NCI-H1417 treated with DMSO at 0.1 percent for 48 hours (cell line): ENCODE data around the gene VAMP2.

Experiments
- DNase-seq: peaks from one replicate; lab custom pipeline; 2025; lab: John Stamatoyannopoulos, UW

The VAMP2 gene

GRCh38 chr17:8122924-8123694 lies 39.6 kb downstream of the VAMP2 start:
- DNase-seq, result no peak

GRCh38 chr17:8122422-8122923 lies 40.3 kb downstream of the VAMP2 start:
- no peak for DNase-seq

GRCh38 chr17:8121681-8122421 lies 40.9 kb downstream of the VAMP2 start:
- DNase-seq, result no peak

GRCh38 chr17:8121407-8121680 lies 41.4 kb downstream of the VAMP2 start:
- DNase-seq, result no peak

GRCh38 chr17:8120520-8121406 lies 42.0 kb downstream of the VAMP2 start:
- no peak for DNase-seq

- DNase-seq, result peak; percentile 39
Measured at GRCh38 chr17:8119581-8120519, 42.9 kb downstream of the VAMP2 start.

- DNase-seq, result no peak
Measured at GRCh38 chr17:8118769-8119580, 43.8 kb downstream of the VAMP2 start.

- no peak for DNase-seq
Measured at GRCh38 chr17:8117980-8118768, 44.6 kb downstream of the VAMP2 start, which contains the start of gene ALOXE3. ALOXE3 (minus strand) TSS chr17:8118514; CDS start chr17:8117990, 524 bp downstream.

- no peak for DNase-seq
Measured at GRCh38 chr17:8117367-8117979, 45.3 kb downstream of the VAMP2 start.

- DNase-seq, result no peak
Measured at GRCh38 chr17:8116776-8117175, 46.0 kb downstream of the VAMP2 start.

GRCh38 chr17:8110907-8111306 lies 51.8 kb downstream of the VAMP2 start:
- no peak for DNase-seq

GRCh38 chr17:8110456-8110804 lies 52.3 kb downstream of the VAMP2 start:
- DNase-seq, result no peak

GRCh38 chr17:8109661-8110455 lies 52.9 kb downstream of the VAMP2 start:
- no peak for DNase-seq
